ENCODE results near the gene CD1D.
"Not testable (repeated sequence)": the region's sequence is repeated elsewhere in the genome, so short reads cannot be mapped to it uniquely, and the experiment has no call there.

CD1D gene

DNA sequence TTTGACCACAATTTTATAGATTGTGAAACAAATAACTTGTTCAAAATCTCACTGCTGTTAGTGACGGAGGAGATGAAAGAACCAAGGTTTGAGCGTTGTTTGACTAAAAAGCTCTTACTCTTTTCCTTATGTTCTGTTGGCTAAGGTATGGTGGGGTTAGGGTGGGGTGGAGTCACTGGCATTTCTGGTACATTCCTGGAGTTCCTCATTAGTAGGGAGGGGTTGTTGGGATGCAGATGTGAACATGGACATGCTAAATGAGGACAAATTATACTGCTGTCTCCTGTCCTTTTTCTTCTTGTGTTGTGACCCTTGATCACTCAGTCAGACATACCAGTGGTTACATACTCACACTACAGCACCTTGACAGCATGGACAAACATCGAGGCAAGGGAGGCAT lies 26.2 kb upstream of the CD1D start:
- no peak for DNase-seq (ENCODE audit: insufficient read length, low spot score)
- FAIRE-seq, result no peak
- no peak for TF ChIP-seq CTCF (IDR thresholded peaks at IDR 0.05; ENCODE audit: insufficient read depth, missing control alignments)

GRCh38 chr1:158155673-158156072 lies 25.0 kb upstream of the CD1D start:
- no peak for TF ChIP-seq CTCF (IDR thresholded peaks at IDR 0.05; ENCODE audit: insufficient read depth, missing control alignments)
- no peak for DNase-seq (ENCODE audit: insufficient read length, low spot score)
- no peak for FAIRE-seq

DNA sequence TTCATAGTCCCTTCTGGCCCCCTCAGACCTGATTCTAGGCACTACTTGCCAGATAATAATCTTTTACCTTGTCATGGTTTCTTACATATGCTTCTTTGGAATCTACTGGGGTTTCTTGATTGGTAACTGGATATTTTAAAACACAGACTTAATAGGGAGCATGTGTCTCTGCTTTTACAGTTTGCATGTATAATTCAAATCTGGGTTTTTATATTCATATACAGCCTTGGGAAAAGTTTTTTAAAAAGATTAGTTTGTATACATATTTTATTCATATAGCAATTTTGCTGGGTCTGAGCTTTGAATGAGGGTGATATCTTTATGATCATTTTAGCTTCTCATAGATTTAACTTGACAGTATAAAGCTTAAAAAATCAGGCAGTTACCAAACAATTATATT lies 21.1 kb upstream of the CD1D start:
- DNase-seq (ENCODE audit: insufficient read length, low spot score) (no peak), FAIRE-seq (no peak)
- no peak for TF ChIP-seq CTCF (IDR thresholded peaks at IDR 0.05; ENCODE audit: insufficient read depth, missing control alignments)

DNA sequence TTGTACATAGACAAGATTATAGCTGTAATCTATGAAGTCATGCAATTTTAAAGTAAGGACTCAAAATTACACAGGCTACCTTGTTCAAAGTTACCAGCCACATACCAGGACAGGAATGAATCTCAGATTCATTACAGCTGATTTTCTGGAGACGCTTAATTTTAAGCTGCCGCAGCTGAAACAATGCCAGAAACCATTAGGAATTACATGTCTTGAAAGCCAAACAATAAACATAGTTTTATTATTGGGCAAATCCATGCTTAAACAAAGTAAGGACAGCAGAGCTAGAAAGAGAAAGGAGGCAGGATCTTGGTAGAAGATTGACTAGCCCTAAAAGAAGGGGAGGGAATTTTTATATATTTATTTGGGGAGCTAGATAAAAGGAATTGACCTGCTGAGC lies 19.2 kb upstream of the CD1D start:
- FAIRE-seq, result no peak
- TF ChIP-seq CTCF (IDR thresholded peaks at IDR 0.05; ENCODE audit: insufficient read depth, missing control alignments), result no peak
- DNase-seq (ENCODE audit: insufficient read length, low spot score), result no peak

- no peak for DNase-seq (ENCODE audit: insufficient read length, low spot score)
- FAIRE-seq, result no peak
- no peak for TF ChIP-seq CTCF (IDR thresholded peaks at IDR 0.05; ENCODE audit: insufficient read depth, missing control alignments)
These were observed 17.4 kb upstream of the CD1D start for GRCh38 chr1:158163000-158163947.

DNA sequence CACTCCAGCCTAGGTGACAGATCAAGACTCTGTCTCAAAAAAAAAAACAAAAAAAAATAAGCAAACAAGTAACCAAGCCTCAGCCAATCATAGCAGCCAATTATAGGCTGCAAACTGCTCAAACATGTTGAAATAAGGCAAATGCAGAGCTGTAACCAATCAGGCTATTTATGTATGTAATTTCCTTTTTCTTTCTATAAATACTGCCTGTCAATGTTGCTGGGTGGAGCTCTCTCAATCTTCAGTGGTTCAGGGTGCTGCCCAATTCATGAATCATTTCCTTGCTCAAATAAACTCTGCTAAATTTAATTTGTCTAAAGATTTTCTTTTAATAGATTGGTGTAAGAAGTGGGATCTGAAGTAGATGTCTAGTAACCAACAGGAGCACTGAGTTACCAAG lies 11.6 kb upstream of the CD1D start:
- FAIRE-seq (no peak), DNase-seq (ENCODE audit: insufficient read length, low spot score) (no peak)
- no peak for TF ChIP-seq CTCF (IDR thresholded peaks at IDR 0.05; ENCODE audit: insufficient read depth, missing control alignments)

GRCh38 chr1:158175915-158176314 lies 4.8 kb upstream of the CD1D start:
- FAIRE-seq; DNase-seq (ENCODE audit: insufficient read length, low spot score): not testable (repeated sequence)
